ENCODE data around the gene CRISP1.
"Not testable (repeated sequence)": the region's sequence is repeated elsewhere in the genome, so short reads cannot be mapped to it uniquely, and the experiment has no call there.

The CRISP1 gene

GRCh38 chr6:49839957-49840356 lies 26.4 kb downstream of the CRISP1 start:
- no peak for DNase-seq (ENCODE audit: low spot score)

- DNase-seq (ENCODE audit: low spot score) = no peak
Observed at GRCh38 chr6:49839162-49839561, 27.2 kb downstream of the CRISP1 start.

- DNase-seq (ENCODE audit: low spot score) = no peak
Observed at GRCh38 chr6:49835140-49835539, 31.2 kb downstream of the CRISP1 start.

DNA sequence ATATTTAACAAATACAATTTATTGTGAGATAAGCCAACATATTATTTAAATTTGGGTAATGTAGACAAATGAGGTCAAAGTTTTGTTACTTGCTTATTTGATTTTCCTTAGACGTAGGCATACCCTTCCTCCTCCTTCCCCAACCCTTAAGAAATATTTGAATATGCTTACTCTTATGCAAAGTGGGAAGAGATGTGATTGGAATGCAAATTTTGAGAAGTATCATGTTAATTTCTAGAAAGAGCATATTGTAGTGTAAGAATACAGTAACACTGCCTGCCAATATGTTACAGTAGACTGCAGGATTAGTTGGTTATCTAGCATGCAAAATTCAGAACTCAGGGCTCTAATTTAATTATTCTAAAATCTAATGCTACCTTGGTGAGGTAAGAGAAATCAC lies 32.9 kb downstream of the CRISP1 start:
- no peak for DNase-seq (ENCODE audit: low spot score)

DNA sequence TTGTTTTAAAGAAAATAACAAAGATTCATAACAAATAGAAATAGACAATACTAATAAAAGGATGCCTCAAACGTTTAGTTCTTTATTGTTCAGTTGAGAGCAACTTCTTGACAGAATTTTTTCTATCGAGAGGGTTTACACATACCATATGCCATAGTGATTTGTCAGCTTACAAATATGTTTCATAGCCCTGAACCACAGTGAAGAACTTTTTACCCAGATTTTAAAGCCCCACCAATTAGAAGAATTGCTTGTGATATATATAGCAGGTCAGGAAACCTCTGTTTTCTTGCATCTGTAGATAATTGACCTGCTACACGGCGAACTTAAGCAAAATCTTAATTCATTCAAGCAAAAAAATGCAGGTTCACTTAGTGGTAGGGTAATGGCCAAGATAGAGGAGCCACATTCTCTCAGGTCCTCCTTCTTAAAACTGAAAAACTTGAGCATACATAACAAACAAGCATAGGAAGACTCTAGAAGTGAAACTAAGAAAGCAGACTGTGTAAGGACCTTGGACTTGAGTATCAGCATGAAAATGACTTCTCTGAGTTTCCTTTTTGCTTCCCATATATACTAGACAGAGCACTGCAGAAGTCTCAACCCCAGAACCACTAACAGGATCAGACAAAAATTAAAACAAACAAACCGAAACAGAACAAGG lies 39.5 kb downstream of the CRISP1 start:
- peak; percentile 47 for DNase-seq (ENCODE audit: low spot score)

GRCh38 chr6:49815166-49815565 lies 51.2 kb downstream of the CRISP1 start:
- no peak for DNase-seq (ENCODE audit: low spot score)

DNA sequence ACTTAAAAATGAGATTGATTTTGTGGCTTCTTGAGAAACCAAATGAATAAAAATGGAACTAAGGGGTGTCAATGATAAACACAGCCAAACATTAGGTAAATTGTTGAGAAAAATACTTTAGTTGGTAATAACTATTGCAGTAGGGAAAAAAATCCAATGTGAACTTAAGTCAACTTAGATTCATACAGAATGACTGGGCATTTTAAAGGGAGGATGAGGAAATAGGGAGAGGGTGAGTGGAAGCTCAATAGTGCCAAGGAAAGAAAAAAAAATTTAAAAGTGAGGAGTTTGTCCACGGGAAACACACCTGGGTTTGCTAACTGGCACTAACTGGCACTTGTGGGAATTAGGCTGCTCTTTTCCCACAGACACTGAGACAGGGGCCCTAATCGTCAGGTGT lies 53.1 kb downstream of the CRISP1 start:
- no peak for DNase-seq (ENCODE audit: low spot score)

- DNase-seq (ENCODE audit: low spot score) = no peak
Observed at GRCh38 chr6:49806145-49806544, 60.2 kb downstream of the CRISP1 start.

- DNase-seq (ENCODE audit: low spot score) = no peak
Observed at GRCh38 chr6:49805246-49805645, 61.1 kb downstream of the CRISP1 start.

GRCh38 chr6:49801525-49801924 lies 64.8 kb downstream of the CRISP1 start:
- DNase-seq (ENCODE audit: low spot score) = no peak

DNA sequence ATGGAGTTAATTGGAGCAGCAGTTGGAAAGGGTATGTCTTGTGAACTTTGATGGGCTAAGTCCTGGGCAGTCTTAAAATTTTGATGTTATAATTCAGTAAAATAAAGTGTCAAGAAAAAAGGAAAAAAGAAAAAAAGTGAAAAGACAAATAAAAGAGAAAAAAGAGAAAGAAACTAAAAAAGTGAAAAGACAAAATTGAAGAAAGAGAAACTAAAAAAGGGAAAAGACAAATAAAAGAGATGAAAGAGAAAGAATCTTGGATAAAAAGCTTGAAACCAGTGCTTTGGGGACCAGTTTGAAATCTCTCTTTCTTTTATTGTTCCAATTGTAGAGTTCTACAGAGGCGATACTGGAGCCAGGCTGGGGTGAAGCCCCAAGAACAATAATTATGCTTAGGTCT lies 67.2 kb downstream of the CRISP1 start:
- DNase-seq (ENCODE audit: low spot score) = no peak

DNA sequence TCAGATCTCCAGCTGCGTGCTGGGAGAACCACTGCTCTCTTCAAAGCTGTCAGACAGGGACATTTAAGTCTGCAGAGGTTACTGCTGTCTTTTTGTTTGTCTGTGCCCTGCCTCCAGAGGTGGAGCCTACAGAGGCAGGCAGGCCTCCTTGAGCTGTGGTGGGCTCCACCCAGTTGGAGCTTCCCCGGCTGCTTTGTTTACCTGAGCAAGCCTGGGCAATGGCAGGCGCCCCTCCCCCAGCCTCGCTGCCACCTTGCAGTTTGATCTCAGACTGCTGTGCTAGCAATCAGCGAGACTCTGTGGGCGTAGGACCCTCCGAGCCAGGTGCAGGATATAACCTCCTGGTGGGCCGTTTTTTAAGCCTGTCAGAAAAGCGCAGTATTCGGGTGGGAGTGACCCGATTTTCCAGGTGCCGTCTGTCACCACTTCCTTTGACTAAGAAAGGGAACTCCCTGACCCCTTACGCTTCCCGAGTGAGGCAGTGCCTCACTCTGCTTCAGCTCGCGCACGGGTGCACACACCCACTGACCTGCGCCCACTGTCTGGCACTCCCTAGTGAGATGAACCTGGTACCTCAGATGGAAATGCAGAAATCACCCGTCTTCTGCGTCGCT lies 69.4 kb downstream of the CRISP1 start:
- not testable (repeated sequence) for DNase-seq (ENCODE audit: low spot score)

DNA sequence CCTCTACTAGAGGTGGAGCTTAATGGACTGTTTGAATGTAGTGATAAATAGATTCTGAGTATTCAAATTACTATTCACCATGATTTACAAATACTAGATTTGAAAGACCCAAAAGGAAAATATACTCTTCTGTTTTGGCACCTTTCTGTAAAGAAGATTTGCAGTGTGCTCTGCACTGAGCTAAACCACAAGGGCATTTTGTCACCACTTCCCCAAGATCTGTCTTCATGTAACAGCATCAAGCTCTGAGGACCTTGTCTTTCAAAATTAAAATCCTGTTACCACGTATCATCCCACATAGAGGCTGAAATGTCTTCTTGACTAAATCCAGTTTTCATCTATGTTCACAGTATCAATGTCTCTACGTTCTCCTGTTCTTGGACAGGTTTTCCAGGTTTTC lies 76.0 kb downstream of the CRISP1 start:
- no peak for DNase-seq (ENCODE audit: low spot score)

DNA sequence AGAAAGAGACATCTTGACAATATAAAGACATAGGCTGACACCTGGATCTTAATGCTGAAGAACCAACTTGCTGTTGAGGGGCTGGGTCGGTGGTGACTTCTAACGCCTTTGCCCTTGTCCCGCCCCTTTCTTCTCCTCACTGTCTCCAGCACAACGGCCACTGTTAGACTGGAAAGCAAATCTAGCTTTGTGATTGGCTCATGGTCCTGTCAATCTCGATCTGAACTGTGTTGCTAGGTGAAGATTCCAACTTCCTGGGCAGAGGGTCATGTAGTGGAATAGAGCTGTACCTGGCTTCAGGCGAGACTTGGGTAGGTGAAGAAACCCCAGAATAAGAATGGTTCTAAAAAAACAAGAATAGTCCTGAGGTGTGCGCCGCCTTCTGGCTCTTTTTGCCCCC lies 79.2 kb downstream of the CRISP1 start, which contains the start of gene PGK2:
Gene PGK2, minus strand, starts transcription at position 110 of the 400 bp plus-strand sequence. Its CDS starts 98 bp downstream, at position 12.
- no peak for DNase-seq (ENCODE audit: low spot score)

GRCh38 chr6:49784272-49784671 lies 82.1 kb downstream of the CRISP1 start:
- no peak for DNase-seq (ENCODE audit: low spot score)

All from hematopoietic multipotent progenitor cell treated with erythropoietin and hydrocortisone succinate and interleukin-3 and kit ligand, for 17 days (in vitro differentiated cells).